ENCODE results near the gene NPEPL1.
"Not testable (repeated sequence)": the region's sequence is repeated elsewhere in the genome, so short reads cannot be mapped to it uniquely, and the experiment has no call there.

The NPEPL1 gene

GRCh38 chr20:58745391-58745790, 52.8 kb downstream of the NPEPL1 start:
- DNase-seq: no peak

GRCh38 chr20:58746620-58747019, 54.0 kb downstream of the NPEPL1 start:
- no peak for DNase-seq

- DNase-seq: no peak
Measured at GRCh38 chr20:58747211-58747610, 54.6 kb downstream of the NPEPL1 start.

GRCh38 chr20:58748618-58749017, 56.0 kb downstream of the NPEPL1 start:
- no peak for DNase-seq

- DNase-seq: no peak
Measured at GRCh38 chr20:58749098-58749769, 56.6 kb downstream of the NPEPL1 start.

- no peak for DNase-seq
Measured at GRCh38 chr20:58749979-58750378, 57.4 kb downstream of the NPEPL1 start.

GRCh38 chr20:58750706-58751105, 58.1 kb downstream of the NPEPL1 start:
- DNase-seq: not testable (repeated sequence)

GRCh38 chr20:58751979-58752378, 59.4 kb downstream of the NPEPL1 start:
- DNase-seq: no peak

- DNase-seq: no peak
Measured at GRCh38 chr20:58752565-58752964, 60.0 kb downstream of the NPEPL1 start.

- DNase-seq: no peak
Measured at GRCh38 chr20:58753267-58753921, 60.8 kb downstream of the NPEPL1 start.

GRCh38 chr20:58753922-58754551, 61.4 kb downstream of the NPEPL1 start:
- DNase-seq: no peak

GRCh38 chr20:58754584-58754983, 62.0 kb downstream of the NPEPL1 start:
- DNase-seq: no peak

GRCh38 chr20:58755062-58755697, 62.6 kb downstream of the NPEPL1 start:
- no peak for DNase-seq

- DNase-seq: no peak
Measured at GRCh38 chr20:58755766-58756449, 63.3 kb downstream of the NPEPL1 start.

- no peak for DNase-seq
Measured at GRCh38 chr20:58756450-58756775, 63.8 kb downstream of the NPEPL1 start.

- not testable (repeated sequence) for DNase-seq
Measured at GRCh38 chr20:58757647-58758046, 65.0 kb downstream of the NPEPL1 start.

GRCh38 chr20:58759947-58760346, 67.3 kb downstream of the NPEPL1 start:
- no peak for DNase-seq

GRCh38 chr20:58760856-58761255, 68.3 kb downstream of the NPEPL1 start:
- DNase-seq: no peak

GRCh38 chr20:58762120-58762519, 69.5 kb downstream of the NPEPL1 start:
- DNase-seq: no peak

GRCh38 chr20:58763076-58763475, 70.5 kb downstream of the NPEPL1 start:
- no peak for DNase-seq

Data from NCI-H524 treated with DMSO at 0.1 percent for 48 hours (cell line).